ENCODE measurements around the gene CELA1.

The CELA1 gene

GRCh38 chr12:51379571-51379970 lies 33.1 kb upstream of the CELA1 start:
- Histone ChIP-seq H3K4me2 (peak overlapping the region in 8 of 11 experiments; percentile 16 to 73 (median 58); a peak in 15 of 22 replicates), H3K9ac (no peak overlapping the region), H4K20me1 (peaks cover 0 to 7% (median 0%) of the 10 kb centered on the region in 11 experiments; a peak in 4 of 22 replicates), H3K4me3 (no peak overlapping the region), H3K4me1 (peaks cover 2 to 43% (median 40%) of the 10 kb centered on the region in 10 experiments), H3K27ac (no peak overlapping the region), H3K36me3 (peaks cover 0 to 25% (median 0%) of the 10 kb centered on the region in 11 experiments; a peak in 3 of 22 replicates), H3K27me3 (peaks cover 0 to 77% (median 12%) of the 10 kb centered on the region in 11 experiments; a peak in 11 of 22 replicates), H3K9me3 (replicated peaks in 1 of 11) (no peaks in the 10 kb centered on the region; a peak in 1 of 22 replicates)
- TF ChIP-seq Cebpa-rat (IDR thresholded peaks at IDR 0.05), result no peak

- peaks cover under 1 to 81% (median 20%) of the 10 kb centered on the region in 11 experiments; a peak in 16 of 22 replicates for H3K27me3 ChIP-seq
- peaks cover 10 to 44% (median 37%) of the 10 kb centered on the region in 10 experiments for H3K4me1 ChIP-seq
- no peak for TF ChIP-seq Cebpa-rat (IDR thresholded peaks at IDR 0.05)
- H3K9me3 ChIP-seq (replicated peaks in 1 of 11), result peaks cover 0 to 7% (median 0%) of the 10 kb centered on the region in 11 experiments; a peak in 6 of 22 replicates
- peaks cover 0 to 25% (median 0%) of the 10 kb centered on the region in 11 experiments; a peak in 3 of 22 replicates for H3K36me3 ChIP-seq
- H4K20me1 ChIP-seq, result peaks cover 0 to 7% (median 0%) of the 10 kb centered on the region in 11 experiments; a peak in 4 of 22 replicates
- no peak overlapping the region for H3K4me3 ChIP-seq
- H3K4me2 ChIP-seq, result peak overlapping the region in 8 of 11 experiments; percentile 16 to 73 (median 58); a peak in 15 of 22 replicates
- no peak overlapping the region for H3K9ac ChIP-seq
- no peak overlapping the region for H3K27ac ChIP-seq
Measured at GRCh38 chr12:51378749-51379148, 32.3 kb upstream of the CELA1 start.

- Histone ChIP-seq H3K4me3 (no peak overlapping the region), H3K36me3 (peaks cover 0 to 25% (median 0%) of the 10 kb centered on the region in 11 experiments; a peak in 3 of 22 replicates), H3K9me3 (replicated peaks in 1 of 11) (peaks cover 0 to 19% (median 0%) of the 10 kb centered on the region in 11 experiments; a peak in 6 of 22 replicates), H3K9ac (no peak overlapping the region), H3K4me2 (no peak overlapping the region), H3K27me3 (peaks cover 15 to 78% (median 33%) of the 10 kb centered on the region in 11 experiments), H4K20me1 (peaks cover 0 to 7% (median 0%) of the 10 kb centered on the region in 11 experiments; a peak in 5 of 22 replicates), H3K4me1 (peaks cover 18 to 42% (median 25%) of the 10 kb centered on the region in 10 experiments), H3K27ac (no peak overlapping the region)
- no peak for TF ChIP-seq Cebpa-rat (IDR thresholded peaks at IDR 0.05)
Measured at GRCh38 chr12:51377099-51377984, 30.9 kb upstream of the CELA1 start.

GRCh38 chr12:51374856-51375255 lies 28.4 kb upstream of the CELA1 start:
- Histone ChIP-seq H3K4me3 (no peak overlapping the region), H3K4me2 (peak overlapping the region in 4 of 11 experiments; percentile 32 to 58 (median 46); a peak in 6 of 22 replicates), H3K4me1 (peaks cover 16 to 57% (median 30%) of the 10 kb centered on the region in 10 experiments), H3K9ac (no peak overlapping the region), H4K20me1 (peaks cover 0 to 14% (median 0%) of the 10 kb centered on the region in 11 experiments; a peak in 6 of 22 replicates), H3K27ac (no peak overlapping the region), H3K9me3 (replicated peaks in 1 of 11) (peaks cover 0 to 19% (median 0%) of the 10 kb centered on the region in 11 experiments; a peak in 6 of 22 replicates), H3K27me3 (peaks cover 38 to 86% (median 55%) of the 10 kb centered on the region in 11 experiments), H3K36me3 (peaks cover 0 to 20% (median 0%) of the 10 kb centered on the region in 11 experiments; a peak in 3 of 22 replicates)
- no peak for TF ChIP-seq Cebpa-rat (IDR thresholded peaks at IDR 0.05)

GRCh38 chr12:51374361-51374760 lies 27.9 kb upstream of the CELA1 start:
- Histone ChIP-seq H3K27me3 (peaks cover 43 to 86% (median 60%) of the 10 kb centered on the region in 11 experiments), H3K4me2 (peak overlapping the region in 5 of 11 experiments; percentile 10 to 58 (median 46); a peak in 9 of 22 replicates), H3K4me1 (peaks cover 17 to 62% (median 33%) of the 10 kb centered on the region in 10 experiments), H3K4me3 (no peak overlapping the region), H3K9me3 (replicated peaks in 1 of 11) (peaks cover 0 to 19% (median 0%) of the 10 kb centered on the region in 11 experiments; a peak in 6 of 22 replicates), H3K36me3 (peaks cover 0 to 15% (median 0%) of the 10 kb centered on the region in 11 experiments; a peak in 3 of 22 replicates), H3K27ac (no peak overlapping the region), H4K20me1 (peaks cover 0 to 14% (median 4%) of the 10 kb centered on the region in 11 experiments; a peak in 9 of 22 replicates), H3K9ac (no peak overlapping the region)
- no peak for TF ChIP-seq Cebpa-rat (IDR thresholded peaks at IDR 0.05)

GRCh38 chr12:51373187-51373586 lies 26.7 kb upstream of the CELA1 start:
- H3K4me1 ChIP-seq, result peaks cover 16 to 63% (median 36%) of the 10 kb centered on the region in 10 experiments
- H3K27me3 ChIP-seq, result peaks cover 44 to 82% (median 56%) of the 10 kb centered on the region in 11 experiments
- peaks cover 0 to 19% (median 0%) of the 10 kb centered on the region in 11 experiments; a peak in 6 of 22 replicates for H3K9me3 ChIP-seq (replicated peaks in 1 of 11)
- H3K27ac ChIP-seq, result no peak overlapping the region
- TF ChIP-seq Cebpa-rat (IDR thresholded peaks at IDR 0.05), result no peak
- H3K36me3 ChIP-seq, result peaks cover 0 to 4% (median 0%) of the 10 kb centered on the region in 11 experiments; a peak in 3 of 22 replicates
- H4K20me1 ChIP-seq, result peaks cover 0 to 21% (median 12%) of the 10 kb centered on the region in 11 experiments; a peak in 8 of 22 replicates
- peak overlapping the region in 6 of 11 experiments; percentile 8 to 58 (median 35); a peak in 11 of 22 replicates for H3K4me2 ChIP-seq
- H3K9ac ChIP-seq, result no peak overlapping the region
- H3K4me3 ChIP-seq, result no peak overlapping the region

- Histone ChIP-seq H3K9ac (no peak overlapping the region), H3K27me3 (peaks cover 44 to 82% (median 68%) of the 10 kb centered on the region in 11 experiments), H3K4me2 (0 out of 22 replicates have a peak overlapping the region, but pooled peaks of 1 of the 11 experiments have one; percentile 22), H3K27ac (no peak overlapping the region), H3K4me3 (no peak overlapping the region), H4K20me1 (peaks cover 0 to 33% (median 12%) of the 10 kb centered on the region in 11 experiments; a peak in 8 of 22 replicates), H3K36me3 (peaks cover 0 to 4% (median 0%) of the 10 kb centered on the region in 11 experiments; a peak in 3 of 22 replicates), H3K4me1 (peaks cover 28 to 71% (median 44%) of the 10 kb centered on the region in 10 experiments), H3K9me3 (replicated peaks in 1 of 11) (peaks cover 0 to 19% (median 0%) of the 10 kb centered on the region in 11 experiments; a peak in 6 of 22 replicates)
- no peak for TF ChIP-seq Cebpa-rat (IDR thresholded peaks at IDR 0.05)
Measured at GRCh38 chr12:51372021-51372420, 25.5 kb upstream of the CELA1 start.

- Histone ChIP-seq H3K27me3 (peaks cover 47 to 83% (median 73%) of the 10 kb centered on the region in 11 experiments), H4K20me1 (peaks cover 0 to 34% (median 12%) of the 10 kb centered on the region in 11 experiments; a peak in 8 of 22 replicates), H3K36me3 (no peaks in the 10 kb centered on the region), H3K27ac (no peak overlapping the region), H3K4me3 (no peak overlapping the region), H3K4me2 (peak overlapping the region in 5 of 11 experiments; percentile 22 to 54 (median 26); a peak in 8 of 22 replicates), H3K9me3 (replicated peaks in 1 of 11) (peaks cover 0 to 19% (median 0%) of the 10 kb centered on the region in 11 experiments; a peak in 6 of 22 replicates), H3K4me1 (peaks cover 28 to 71% (median 44%) of the 10 kb centered on the region in 10 experiments), H3K9ac (no peak overlapping the region)
- TF ChIP-seq Cebpa-rat (IDR thresholded peaks at IDR 0.05), result no peak
Measured at GRCh38 chr12:51371295-51371953, 24.9 kb upstream of the CELA1 start.

All from BLaER1 treated with 17β-estradiol and CSF1 and Interleukin-3, amounts not matched to agents 10 nM and 100 nM (cell line).